ENCODE results near the gene HIF3A.

DNA sequence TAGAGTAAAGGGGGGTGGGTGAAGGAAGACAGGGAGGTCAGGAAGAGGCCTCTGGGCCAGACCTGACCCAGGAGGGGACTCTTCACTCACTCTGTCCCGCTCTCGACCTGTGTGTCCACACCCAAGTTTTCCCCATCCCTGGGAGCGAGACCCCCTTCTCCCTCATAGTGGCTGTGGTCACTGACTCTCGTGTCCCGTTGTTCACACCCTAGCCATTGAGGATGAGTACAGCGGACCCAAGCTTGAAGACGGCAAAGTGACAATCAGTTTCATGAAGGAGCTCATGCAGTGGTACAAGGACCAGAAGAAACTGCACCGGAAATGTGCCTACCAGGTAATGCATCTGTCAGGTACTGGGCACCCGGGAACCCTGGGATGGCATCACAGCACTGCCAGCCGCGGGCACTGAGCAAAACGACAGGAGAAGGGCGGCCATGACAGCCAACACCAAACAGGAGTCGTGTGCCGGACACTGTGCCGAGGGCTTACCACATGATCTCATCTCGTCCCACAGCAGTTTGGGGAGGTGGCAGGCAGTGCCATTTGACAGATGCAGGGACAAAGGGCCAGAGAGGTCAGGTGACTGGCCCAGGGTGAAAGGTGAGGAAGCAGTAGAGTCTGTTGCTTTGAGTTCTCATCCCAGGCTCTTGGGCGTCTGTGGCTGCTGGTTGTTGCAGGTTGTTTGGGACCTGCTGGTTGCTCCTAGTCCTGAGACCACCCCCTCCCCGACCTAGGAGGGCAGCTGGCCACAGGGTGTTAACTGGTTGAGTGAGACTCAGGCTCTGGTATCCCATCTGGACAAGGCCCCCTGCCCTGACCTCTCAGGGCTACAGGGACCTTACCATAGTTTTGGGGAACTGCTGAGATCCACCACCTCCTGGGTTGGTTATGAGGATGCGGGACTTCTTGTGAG, 79.7 kb downstream of the HIF3A start:
- TF ChIP-seq POLR2A (IDR thresholded peaks at IDR 0.05) (no peak), CTCF (IDR thresholded peaks at IDR 0.05 in 4 of 5, conservative IDR thresholded peaks at IDR 0.05 in 1 of 5) (no peak)
